Transverse colon (tissue), 4 donors: Measurements from ENCODE around the gene PRR18. TPM values are rescaled to one million over a fixed set of nuclear protein-coding genes. Genes with fewer than 3 reads are reported as not detected.

Experiments
- DNase-seq: peaks from one replicate; pipeline ENCODE4 v3.0.0-alpha.2; 2019
- H3K27ac ChIP-seq, 4 donors: fragments of 200-600 bp; sonication (generic); 2 replicates each; pipeline ENCODE4 v1.5.1; 2016 to 2018; ENCODE audit warnings: inconsistent platforms in 4 of 4
- H3K27me3 ChIP-seq: fragments of 200-600 bp; sonication (generic); 2 replicates; pipeline ENCODE4 v1.5.1; 2017; ENCODE audit warnings: inconsistent platforms
- H3K36me3 ChIP-seq, 4 donors: fragments of 200-600 bp; sonication (generic); 2 replicates each; pipeline ENCODE4 v1.5.1; 2017 to 2019; ENCODE audit warnings: inconsistent platforms in 4 of 4
- H3K4me1 ChIP-seq, 4 donors: fragments of 200-600 bp; sonication (generic); 2 replicates each; pipeline ENCODE4 v1.5.1; 2017 to 2020; ENCODE audit warnings: inconsistent platforms in 4 of 4
- H3K4me3 ChIP-seq, 4 donors: fragments of 200-600 bp; sonication (generic); 1 replicate in 1 of 4; 2 replicates in 3 of 4; pipeline versions ENCODE4 v1.5.1 to v1.6.1; 2017 to 2019; ENCODE audit warnings: inconsistent platforms in 4 of 4
- H3K9me3 ChIP-seq, 2 donors: fragments of 200-600 bp; sonication (generic); 2 replicates each; pipeline ENCODE4 v1.5.1; 2017 to 2019; ENCODE audit warnings: inconsistent platforms in 2 of 2
- EP300 ChIP-seq: sonication (generic); formaldehyde crosslinking; IDR thresholded peaks from one replicate; pipeline ENCODE4 v1.6.1; 2017; ENCODE audit warnings: antibody characterized with exemption, low read depth
- POLR2A ChIP-seq: fragments of 450-650 bp; IDR thresholded peaks from one replicate; pipeline ENCODE4 v1.6.1; 2016; ENCODE audit warnings: antibody characterized with exemption, mild to moderate bottlenecking, moderate library complexity
- POLR2AphosphoS5 ChIP-seq, 3 donors: sonication (generic); formaldehyde crosslinking; IDR thresholded peaks; one replicate each; pipeline ENCODE4 v1.6.1; 2016; ENCODE audit warnings: antibody characterized with exemption in 3 of 3
- WGBS, 2 donors: methylation state at CpG; one replicate each; pipeline ENCODE4 v1.1.5; 2018; ENCODE audit warnings: low coverage in 1 of 2; 5-methylcytosine and 5-hydroxymethylcytosine counted together
- in situ Hi-C, 4 donors: fragments of 200-750 bp; cut with MboI; loops; one replicate each; pipeline versions ENCODE4 v1.15.0 to v1.15.1; 2017; ENCODE audit warnings: low sequenced_read_pairs in 3 of 4, low pct_ligation_motif_present in 1 of 4, low pct_unique_long_range_greater_than_20kb in 1 of 4
- intact Hi-C: fragments of 100-400 bp; cut with DNase I; formaldehyde crosslinking; loops from one replicate; pipeline ENCODE4 v1.15.1; 2023; ENCODE audit warnings: low total_unique reads
- total RNA-seq, 4 donors: library from RNA; depleted of rRNA; stranded (reverse); fragments of >200 nt; gene quantifications; one replicate each; pipeline ENCODE4 v1.1.0, GENCODE V29; 2016
- TF ChIP-seq, protein P1 (sequence below), 5 experiments: fragments of 200-600 bp in 3 of 5; fragments of 450-650 bp in 2 of 5; sonication (generic) in 3 of 5; IDR thresholded peaks; 1 replicate in 2 of 5; 2 replicates in 3 of 5; pipeline ENCODE4 v1.5.1; 2016 to 2017; ENCODE audit warnings: antibody characterized with exemption in 5 of 5, inconsistent platforms in 3 of 5, mild to moderate bottlenecking in 2 of 5, moderate library complexity in 1 of 5

The PRR18 gene
- total RNA-seq, 4 donors from 2014 or later, result not detected

DNA sequence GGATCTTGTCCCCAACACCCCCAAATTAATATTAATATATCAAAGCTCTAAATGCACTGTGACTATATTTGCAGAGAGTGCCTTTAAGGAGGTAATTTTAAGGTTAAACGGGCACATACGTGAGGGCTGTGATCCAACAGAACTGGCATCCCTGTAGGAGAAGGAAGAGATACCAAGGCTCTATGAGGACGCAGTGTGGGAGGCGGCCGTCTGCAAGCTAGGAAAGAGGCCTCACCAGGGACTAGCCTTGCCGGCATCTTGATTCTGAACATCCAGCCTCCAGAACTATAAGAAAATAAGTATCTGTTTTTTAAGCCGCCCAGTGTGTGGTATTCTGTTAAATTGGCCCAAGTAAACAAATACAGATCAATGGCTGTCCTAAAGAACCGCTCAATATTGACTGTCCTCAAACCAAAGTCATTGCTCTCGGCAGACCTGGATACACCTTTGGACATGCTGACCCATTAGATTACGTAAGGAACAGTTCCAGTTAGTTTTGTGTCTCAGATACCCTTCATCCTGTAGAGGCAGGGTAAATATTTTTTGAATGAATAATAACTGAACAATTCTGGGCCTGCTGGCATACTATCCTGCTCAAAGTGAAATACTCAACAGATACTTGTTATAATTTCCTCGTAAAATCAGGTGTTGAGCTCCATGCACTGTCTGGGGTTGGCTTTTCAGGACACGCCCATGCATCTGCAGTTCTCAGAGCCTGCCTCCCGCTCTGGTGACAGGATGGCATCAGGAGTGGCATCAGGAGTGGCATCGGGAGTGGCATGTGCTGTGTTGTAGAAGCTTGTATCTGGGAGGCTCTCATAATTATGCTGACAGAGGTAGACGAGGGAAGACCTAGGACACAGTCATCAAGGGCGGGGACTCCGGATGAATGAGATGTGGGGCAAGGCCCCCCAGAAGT, 6.3 kb downstream of the PRR18 start:
- H3K4me3 ChIP-seq, result no peak overlapping the region
- no peak for DNase-seq
- H3K36me3 ChIP-seq, result no peaks in the 10 kb centered on the region
- H3K27ac ChIP-seq, result no peak overlapping the region
- in situ Hi-C loops, result no loop called here
- peaks cover 36% of the 10 kb centered on the region for H3K27me3 ChIP-seq
- WGBS, 2 donors, result 84 to 87% methylated on average over 6 to 17 of the region's 17 CpGs
- no peaks in the 10 kb centered on the region for H3K9me3 ChIP-seq
- H3K4me1 ChIP-seq, result peaks cover 0 to 2% (median under 1%) of the 10 kb centered on the region in 4 donors
- TF ChIP-seq EP300 (no peak), POLR2AphosphoS5 (IDR thresholded peaks at IDR 0.05) (no peak), POLR2A (no peak)
- TF ChIP-seq, protein P1, sequence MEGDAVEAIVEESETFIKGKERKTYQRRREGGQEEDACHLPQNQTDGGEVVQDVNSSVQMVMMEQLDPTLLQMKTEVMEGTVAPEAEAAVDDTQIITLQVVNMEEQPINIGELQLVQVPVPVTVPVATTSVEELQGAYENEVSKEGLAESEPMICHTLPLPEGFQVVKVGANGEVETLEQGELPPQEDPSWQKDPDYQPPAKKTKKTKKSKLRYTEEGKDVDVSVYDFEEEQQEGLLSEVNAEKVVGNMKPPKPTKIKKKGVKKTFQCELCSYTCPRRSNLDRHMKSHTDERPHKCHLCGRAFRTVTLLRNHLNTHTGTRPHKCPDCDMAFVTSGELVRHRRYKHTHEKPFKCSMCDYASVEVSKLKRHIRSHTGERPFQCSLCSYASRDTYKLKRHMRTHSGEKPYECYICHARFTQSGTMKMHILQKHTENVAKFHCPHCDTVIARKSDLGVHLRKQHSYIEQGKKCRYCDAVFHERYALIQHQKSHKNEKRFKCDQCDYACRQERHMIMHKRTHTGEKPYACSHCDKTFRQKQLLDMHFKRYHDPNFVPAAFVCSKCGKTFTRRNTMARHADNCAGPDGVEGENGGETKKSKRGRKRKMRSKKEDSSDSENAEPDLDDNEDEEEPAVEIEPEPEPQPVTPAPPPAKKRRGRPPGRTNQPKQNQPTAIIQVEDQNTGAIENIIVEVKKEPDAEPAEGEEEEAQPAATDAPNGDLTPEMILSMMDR (IDR thresholded peaks at IDR 0.05), result no peak
- intact Hi-C loops, result no loop called here

DNA sequence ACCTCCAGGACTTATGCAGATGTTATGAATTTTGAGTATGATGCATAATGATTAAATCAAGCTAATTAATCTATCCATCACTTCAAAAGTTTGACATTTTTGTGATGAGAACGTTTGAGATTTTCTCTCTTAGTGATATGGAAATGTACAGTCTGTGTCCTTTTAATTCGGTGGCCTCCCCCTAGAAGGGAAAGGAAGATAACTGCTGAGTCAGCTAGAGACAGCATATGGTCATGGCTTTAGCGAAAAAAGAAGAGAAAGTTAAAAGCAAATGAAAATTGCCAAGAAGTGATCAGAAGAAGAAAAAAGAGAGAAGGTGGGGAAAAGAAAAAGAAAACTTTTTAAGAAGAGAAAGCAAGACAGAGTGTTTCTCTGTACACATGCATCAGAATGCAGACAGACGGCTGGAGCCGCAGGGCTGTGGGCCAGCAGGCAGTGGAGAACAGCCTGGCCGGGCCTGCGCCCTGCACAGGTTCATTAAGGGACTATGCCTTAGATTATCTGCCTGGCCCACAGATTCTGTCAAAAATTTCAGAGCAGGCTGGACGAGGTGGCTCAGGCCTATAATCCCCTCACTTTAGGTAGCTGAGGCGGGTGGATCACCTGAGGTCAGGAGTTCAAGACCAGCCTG, 7.7 kb downstream of the PRR18 start:
- Histone ChIP-seq H3K27ac (no peak overlapping the region), H3K27me3 (peaks cover 22% of the 10 kb centered on the region), H3K4me1 (no peaks in the 10 kb centered on the region), H3K9me3 (no peaks in the 10 kb centered on the region), H3K36me3 (no peaks in the 10 kb centered on the region), H3K4me3 (no peak overlapping the region)
- DNase-seq, result no peak
- TF ChIP-seq POLR2AphosphoS5 (IDR thresholded peaks at IDR 0.05) (no peak), EP300 (no peak), POLR2A (no peak)
- TF ChIP-seq, protein P1 (IDR thresholded peaks at IDR 0.05), result no peak
- 83 to 85% methylated on average over 7 to 9 of the region's 9 CpGs for WGBS, 2 donors
- in situ Hi-C loops, result no loop called here
- intact Hi-C loops, result no loop called here

DNA sequence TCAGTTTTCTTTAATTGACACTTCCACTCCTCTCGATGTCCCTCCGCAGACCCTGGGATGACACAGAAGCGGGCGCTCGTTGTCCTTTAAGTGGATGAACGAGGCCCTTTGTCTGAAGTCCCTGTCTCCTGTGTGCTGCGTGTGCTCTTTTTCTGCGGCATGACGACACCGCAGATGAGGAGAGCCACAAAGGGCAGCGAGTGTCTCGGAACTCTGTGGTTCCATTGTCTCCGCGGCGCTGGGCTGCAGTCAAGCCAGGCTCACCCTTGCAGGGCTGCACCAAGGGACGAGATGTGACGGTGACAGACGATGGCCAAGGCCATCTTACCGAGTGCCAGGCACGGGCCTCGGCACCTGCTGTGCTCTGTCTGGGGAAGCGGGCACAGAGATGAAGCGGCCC, 10.6 kb downstream of the PRR18 start:
- intact Hi-C loops, result no loop called here
- Histone ChIP-seq H3K4me1 (no peaks in the 10 kb centered on the region), H3K4me3 (no peak overlapping the region), H3K27ac (no peak overlapping the region), H3K9me3 (no peaks in the 10 kb centered on the region), H3K27me3 (peaks cover 6% of the 10 kb centered on the region), H3K36me3 (no peaks in the 10 kb centered on the region)
- 89 to 92% methylated on average over 2 to 23 of the region's 23 CpGs for WGBS, 2 donors
- TF ChIP-seq POLR2AphosphoS5 (IDR thresholded peaks at IDR 0.05), result no peak
- no peak for TF ChIP-seq EP300
- TF ChIP-seq, protein P1 (IDR thresholded peaks at IDR 0.05), result no peak
- no peak for TF ChIP-seq POLR2A
- in situ Hi-C loops, result no loop called here
- no peak for DNase-seq

DNA sequence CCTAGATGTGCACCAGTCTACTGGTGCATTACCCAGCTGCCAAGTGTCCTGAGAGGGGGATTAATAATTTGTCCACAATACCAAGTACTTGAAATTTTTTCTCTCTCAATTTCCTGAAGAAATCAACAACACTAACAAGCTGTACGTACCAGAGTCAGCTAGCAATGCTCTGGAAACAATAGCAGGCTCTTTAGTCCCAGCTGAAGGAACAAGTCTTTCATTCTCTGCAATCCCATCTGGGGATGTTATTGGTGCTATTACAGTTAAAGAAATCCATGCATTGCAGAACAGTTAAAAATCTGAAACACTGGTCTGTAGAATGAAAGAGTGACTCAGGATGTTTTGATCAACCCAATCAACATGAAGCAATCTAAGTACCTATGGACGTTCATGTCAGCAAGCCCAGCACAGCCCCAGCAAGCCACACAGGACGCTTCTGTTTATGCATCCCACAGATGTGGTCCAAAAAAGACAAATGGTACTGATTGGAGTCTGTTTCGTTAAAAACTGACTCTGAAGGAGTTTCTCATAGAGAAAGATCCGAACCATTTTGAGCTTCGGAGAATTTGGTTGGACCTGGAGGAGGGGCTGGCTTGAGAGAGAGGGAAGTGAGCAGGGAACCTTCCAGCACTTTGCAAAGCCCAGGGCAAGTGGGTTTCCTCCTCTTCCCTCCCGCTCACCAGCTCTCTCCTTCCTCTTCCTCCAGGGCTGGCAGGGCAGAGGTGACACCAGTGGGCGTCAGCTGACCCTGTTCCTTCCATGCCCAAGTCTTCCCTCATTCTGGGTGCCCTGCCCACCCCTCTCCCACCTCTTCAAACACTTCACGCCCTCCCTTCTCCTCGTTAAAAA, 11.9 kb downstream of the PRR18 start:
- WGBS, 2 donors, result 82 to 100% methylated on average over 1 to 10 of the region's 10 CpGs
- Histone ChIP-seq H3K27me3 (no peaks in the 10 kb centered on the region), H3K9me3 (no peaks in the 10 kb centered on the region), H3K4me1 (no peaks in the 10 kb centered on the region), H3K4me3 (no peak overlapping the region), H3K36me3 (no peaks in the 10 kb centered on the region), H3K27ac (no peak overlapping the region)
- intact Hi-C loops (no loop called here), in situ Hi-C loops (no loop called here)
- no peak for TF ChIP-seq EP300
- TF ChIP-seq, protein P1 (IDR thresholded peaks at IDR 0.05), result no peak
- no peak for TF ChIP-seq POLR2A
- TF ChIP-seq POLR2AphosphoS5 (IDR thresholded peaks at IDR 0.05), result no peak
- DNase-seq, result no peak
